ENCODE measurements around the gene ARMC9. TPM values are rescaled to one million over a fixed set of nuclear protein-coding genes. Genes with fewer than 3 reads are reported as not detected.
"Not testable (repeated sequence)": the region's sequence is repeated elsewhere in the genome, so short reads cannot be mapped to it uniquely, and the experiment has no call there.

ARMC9 gene
- total and polyA plus RNA-seq, 7 donors, result 1.4 to 18.4 (median 2.2) TPM

- Histone ChIP-seq H3K27ac (no peak overlapping the region), H3K9me3 (no peaks in the 10 kb centered on the region), H3K27me3 (ENCODE audit: insufficient read depth in 3 of 3, low read length in 2 of 3) (peaks cover 0 to 5% (median 0%) of the 10 kb centered on the region in 3 donors), H3K4me3 (no peak overlapping the region), H3K36me3 (ENCODE audit: insufficient read depth in 1 of 2, low read depth in 1 of 2) (no peaks in the 10 kb centered on the region), H3K4me1 (no peaks in the 10 kb centered on the region)
- TF ChIP-seq CTCF (IDR thresholded peaks at IDR 0.05), result no peak
- WGBS, 3 donors, result 91 to 100% (median 97%) methylated on average over 2 of the region's 2 CpGs
- DNase-seq (no peak), ATAC-seq (no peak)
- intact Hi-C loops (cut with DNase I), result no loop called here
Observed at GRCh38 chr2:231374771-231375170, 176.3 kb downstream of the ARMC9 start.

DNA sequence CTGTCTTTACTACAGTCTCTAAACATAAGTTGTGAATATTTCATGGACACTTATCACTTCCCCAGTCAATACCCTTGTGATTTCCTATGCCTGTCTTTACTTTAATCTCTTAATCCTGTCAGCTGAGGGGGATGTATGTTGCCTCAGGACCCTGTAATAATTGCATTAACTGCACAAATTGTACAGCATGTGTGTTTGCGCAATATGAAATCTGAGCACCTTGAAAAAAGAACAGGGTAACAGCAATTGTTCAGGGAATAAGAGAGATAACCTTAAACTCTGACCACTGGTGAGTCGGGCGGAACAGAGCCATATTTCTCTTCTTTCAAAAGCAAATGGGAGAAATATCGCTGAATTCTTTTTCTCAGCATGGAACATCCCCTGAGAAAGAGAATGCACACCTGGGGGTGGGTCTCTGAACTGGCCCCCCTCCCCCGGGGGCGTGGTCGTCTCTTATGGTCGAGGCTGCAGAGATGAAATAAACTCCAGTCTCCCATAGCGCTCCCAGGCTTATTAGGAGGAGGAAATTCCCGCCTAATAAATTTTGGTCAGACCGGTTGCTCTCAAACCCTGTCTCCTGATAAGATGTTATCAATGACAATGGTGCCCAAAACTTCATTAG, 177.7 kb downstream of the ARMC9 start:
- WGBS, 3 donors, result 39 to 46% (median 43%) methylated on average over 10 to 11 of the region's 11 CpGs
- ATAC-seq; H3K27ac ChIP-seq; intact Hi-C loops (cut with DNase I); H3K9me3 ChIP-seq; H3K4me3 ChIP-seq; H3K27me3 ChIP-seq (ENCODE audit: insufficient read depth in 3 of 3, low read length in 2 of 3); H3K4me1 ChIP-seq; DNase-seq; H3K36me3 ChIP-seq (ENCODE audit: insufficient read depth in 1 of 2, low read depth in 1 of 2): not testable (repeated sequence)

GRCh38 chr2:231376857-231377256, 178.4 kb downstream of the ARMC9 start:
- Histone ChIP-seq H3K27ac (no peak overlapping the region), H3K4me1 (no peaks in the 10 kb centered on the region), H3K4me3 (no peak overlapping the region), H3K36me3 (ENCODE audit: insufficient read depth in 1 of 2, low read depth in 1 of 2) (no peaks in the 10 kb centered on the region), H3K9me3 (no peaks in the 10 kb centered on the region), H3K27me3 (ENCODE audit: insufficient read depth in 3 of 3, low read length in 2 of 3) (peaks cover 0 to 5% (median 0%) of the 10 kb centered on the region in 3 donors)
- intact Hi-C loops (cut with DNase I), result no loop called here
- DNase-seq (no peak), ATAC-seq (no peak)
- WGBS, 3 donors, result 56 to 62% (median 59%) methylated on average over 8 of the region's 8 CpGs
- TF ChIP-seq CTCF (IDR thresholded peaks at IDR 0.05), result no peak

- Histone ChIP-seq H3K36me3 (ENCODE audit: insufficient read depth in 1 of 2, low read depth in 1 of 2) (no peaks in the 10 kb centered on the region), H3K4me1 (no peaks in the 10 kb centered on the region), H3K9me3 (no peaks in the 10 kb centered on the region), H3K27me3 (ENCODE audit: insufficient read depth in 3 of 3, low read length in 2 of 3) (peaks cover 0 to 5% (median 0%) of the 10 kb centered on the region in 3 donors), H3K27ac (no peak overlapping the region), H3K4me3 (no peak overlapping the region)
- DNase-seq (no peak), ATAC-seq (peak in 3 of 4 donors; percentile 37 to 74 (median 60))
- 50 to 54% (median 54%) methylated on average over 13 of the region's 13 CpGs for WGBS, 3 donors
- intact Hi-C loops (cut with DNase I), result no loop called here
- TF ChIP-seq CTCF (IDR thresholded peaks at IDR 0.05), result no peak
Observed at GRCh38 chr2:231378026-231378722, 179.7 kb downstream of the ARMC9 start.

DNA sequence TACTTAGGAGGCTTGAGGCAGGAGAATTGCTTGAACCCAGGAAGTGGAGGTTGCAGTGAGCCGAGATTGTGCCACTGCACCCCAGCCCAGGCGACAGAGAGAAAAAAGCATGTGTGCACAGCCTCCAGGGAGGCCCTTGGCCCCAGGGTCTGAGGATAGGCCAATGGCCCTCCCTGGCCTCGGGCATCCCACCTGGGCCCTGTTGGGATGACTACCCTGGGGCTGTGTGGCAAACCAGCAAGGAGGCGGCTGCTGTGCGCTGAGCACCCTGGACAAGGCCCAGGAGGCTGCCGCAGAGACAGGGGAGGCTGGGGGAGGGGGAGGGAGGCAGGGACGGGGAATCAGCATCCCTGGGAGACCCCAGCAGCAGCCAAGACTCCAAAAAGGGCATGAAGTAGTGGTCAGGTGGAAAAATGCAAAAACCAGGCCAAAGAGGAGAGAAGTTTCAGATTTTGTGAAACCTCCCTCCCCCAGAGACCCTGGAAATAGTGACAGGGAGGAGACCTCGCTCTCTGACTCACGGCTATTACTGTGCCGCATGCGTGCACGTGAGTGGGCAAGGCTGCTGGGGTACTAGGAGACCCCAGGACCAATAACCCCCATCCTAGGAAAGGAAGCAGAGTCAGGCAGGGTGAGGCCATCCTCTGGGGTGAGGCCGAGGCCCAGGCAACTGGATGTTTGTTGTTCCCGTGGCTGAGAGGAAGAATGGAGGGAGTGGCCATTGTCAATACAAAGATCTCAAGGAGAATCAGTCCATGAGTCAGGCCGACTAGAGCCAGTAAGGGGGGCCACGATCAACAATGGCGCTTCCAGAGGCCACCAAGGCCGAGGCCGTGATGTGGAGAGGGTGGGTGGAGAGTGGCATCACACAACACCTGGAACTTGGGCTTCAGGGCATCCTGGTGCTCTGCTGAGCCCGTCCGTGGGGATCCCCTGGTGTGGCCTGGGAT, 181.1 kb downstream of the ARMC9 start:
- Histone ChIP-seq H3K36me3 (ENCODE audit: insufficient read depth in 1 of 2, low read depth in 1 of 2) (no peaks in the 10 kb centered on the region), H3K4me3 (no peak overlapping the region), H3K4me1 (no peaks in the 10 kb centered on the region), H3K27ac (no peak overlapping the region), H3K27me3 (ENCODE audit: insufficient read depth in 3 of 3, low read length in 2 of 3) (peaks cover 0 to 5% (median 0%) of the 10 kb centered on the region in 3 donors), H3K9me3 (no peaks in the 10 kb centered on the region)
- TF ChIP-seq CTCF (IDR thresholded peaks at IDR 0.05), result no peak
- 86 to 89% (median 88%) methylated on average over 21 of the region's 21 CpGs for WGBS, 3 donors
- DNase-seq (no peak), ATAC-seq (no peak)
- intact Hi-C loops (cut with DNase I), result no loop called here

Data from psoas muscle (tissue), 8 donors.